Measurements from ENCODE around the gene C14orf119. TPM values are rescaled to one million over a fixed set of nuclear protein-coding genes. Genes with fewer than 3 reads are reported as not detected.

Gene C14orf119
- total and polyA plus RNA-seq, 2 experiments from 2014 or later: 22.2 to 120 TPM

GRCh38 chr14:23055147-23055550, 40.2 kb upstream of the C14orf119 start:
- no peaks in the 10 kb centered on the region for H3K4me1 ChIP-seq (ENCODE audit: low read depth)
- H3K36me3 ChIP-seq: peaks cover 3% of the 10 kb centered on the region
- no peak for DNase-seq (ENCODE audit: low read depth in 1 of 2, low spot score in 1 of 2)
- H3K9me3 ChIP-seq (ENCODE audit: low read depth): no peaks in the 10 kb centered on the region
- TF ChIP-seq CTCF (IDR thresholded peaks at IDR 0.05; ENCODE audit: low read depth, low read length): no peak
- H3K4me3 ChIP-seq: no peak overlapping the region
- no peaks in the 10 kb centered on the region for H3K27me3 ChIP-seq
- no peak overlapping the region for H3K27ac ChIP-seq

GRCh38 chr14:23055621-23056144, 39.6 kb upstream of the C14orf119 start:
- Histone ChIP-seq H3K4me3 (no peak overlapping the region), H3K4me1 (ENCODE audit: low read depth) (no peaks in the 10 kb centered on the region), H3K27ac (no peak overlapping the region), H3K36me3 (peaks cover 7% of the 10 kb centered on the region), H3K9me3 (ENCODE audit: low read depth) (no peaks in the 10 kb centered on the region), H3K27me3 (no peaks in the 10 kb centered on the region)
- no peak for TF ChIP-seq CTCF (IDR thresholded peaks at IDR 0.05; ENCODE audit: low read depth, low read length)
- DNase-seq (ENCODE audit: low read depth in 1 of 2, low spot score in 1 of 2): peak in 1 of 2 donors; percentile 45

- DNase-seq (ENCODE audit: low read depth in 1 of 2, low spot score in 1 of 2): peak; percentile 70 to 76
Observed at GRCh38 chr14:23056145-23056955, 39.0 kb upstream of the C14orf119 start.

GRCh38 chr14:23056956-23057756, 38.1 kb upstream of the C14orf119 start, which contains the start of gene CDH24:
Gene CDH24, minus strand, starts transcription at chr14:23057520. Its CDS starts 1,787 bp downstream, at chr14:23055733.
- no peak for TF ChIP-seq CTCF (IDR thresholded peaks at IDR 0.05; ENCODE audit: low read depth, low read length)
- peaks cover 18% of the 10 kb centered on the region for H3K36me3 ChIP-seq
- H3K4me3 ChIP-seq: peak within 1 kb of the TSS; percentile 46
- H3K27me3 ChIP-seq: no peaks in the 10 kb centered on the region
- no peaks in the 10 kb centered on the region for H3K4me1 ChIP-seq (ENCODE audit: low read depth)
- no peaks in the 10 kb centered on the region for H3K9me3 ChIP-seq (ENCODE audit: low read depth)
- DNase-seq (ENCODE audit: low read depth in 1 of 2, low spot score in 1 of 2): peak; percentile 79 to 86
- peak within 1 kb of the TSS; percentile 77 for H3K27ac ChIP-seq

More at GRCh38 chr14:23056145-23056955, 39.0 kb upstream of the C14orf119 start:
- TF ChIP-seq CTCF (IDR thresholded peaks at IDR 0.05; ENCODE audit: low read depth, low read length): peak; percentile 83
- no peaks in the 10 kb centered on the region for H3K9me3 ChIP-seq (ENCODE audit: low read depth)
- H3K27ac ChIP-seq: no peak overlapping the region
- H3K4me3 ChIP-seq: peak overlapping the region; percentile 46
- no peaks in the 10 kb centered on the region for H3K27me3 ChIP-seq
- no peaks in the 10 kb centered on the region for H3K4me1 ChIP-seq (ENCODE audit: low read depth)
- H3K36me3 ChIP-seq: peaks cover 14% of the 10 kb centered on the region
